Activated T-helper 1 cell treated with anti-CD3 and anti-CD28 coated beads, Interleukin-12 subunit alpha, Interleukin-12 subunit beta, Interleukin-2, Interleukin-4 antibody, amounts not matched to agents 30 ng/mL and 10 ng/mL and 1 ng/mL, durations not matched to agents 14 hours and 24 hours and 36 hours (primary cell): ENCODE data around the gene AMIGO2. TPM values are rescaled to one million over a fixed set of nuclear protein-coding genes. Genes with fewer than 3 reads are reported as not detected.
"Not testable (repeated sequence)": the region's sequence is repeated elsewhere in the genome, so short reads cannot be mapped to it uniquely, and the experiment has no call there.

Experiments used
- DNase-seq: peaks from one replicate; pipeline ENCODE4 v3.0.0; 2021; ENCODE audit warnings: low spot score
- H3K27ac Mint-ChIP-seq: one replicate; pipeline ENCODE4 v1.8.0; 2021; ENCODE audit warnings: mild to moderate bottlenecking, mixed read lengths
- H3K27me3 Mint-ChIP-seq: one replicate; pipeline ENCODE4 v1.8.0; 2022; ENCODE audit warnings: mild to moderate bottlenecking, moderate library complexity, mixed read lengths; ENCODE audit not compliant: insufficient read depth
- H3K36me3 Mint-ChIP-seq: one replicate; pipeline ENCODE4 v1.8.0; 2021; ENCODE audit warnings: low read depth, mixed read lengths
- H3K4me1 Mint-ChIP-seq: one replicate; pipeline ENCODE4 v1.8.0; 2021; ENCODE audit warnings: low read depth, mixed read lengths
- H3K4me3 Mint-ChIP-seq: one replicate; pipeline ENCODE4 v1.8.0; 2021; ENCODE audit warnings: mild to moderate bottlenecking, moderate library complexity, mixed read lengths
- H3K9me3 Mint-ChIP-seq: one replicate; pipeline ENCODE4 v1.8.0; 2021; ENCODE audit warnings: mixed read lengths
- intact Hi-C: fragments of 100-400 bp; cut with micrococcal nuclease; formaldehyde crosslinking; loops from one replicate; pipeline ENCODE4 v1.15.1; 2024
- total RNA-seq: library from RNA; stranded (reverse); gene quantifications from 2 replicates; pipeline ENCODE4 v1.2.3, GENCODE V29; 2022

AMIGO2 gene
- total RNA-seq, 1 donor from 2014 or later: 11.6 TPM

- intact Hi-C loops, H3K4me3 Mint-ChIP-seq, H3K27ac Mint-ChIP-seq, H3K36me3 Mint-ChIP-seq, DNase-seq, H3K27me3 Mint-ChIP-seq, H3K4me1 Mint-ChIP-seq: not testable (repeated sequence)
- peaks cover 23% of the 10 kb centered on the region for H3K9me3 Mint-ChIP-seq
These were observed 21.1 kb downstream of the AMIGO2 start for GRCh38 chr12:47058640-47059039.

- H3K27me3 Mint-ChIP-seq, H3K4me3 Mint-ChIP-seq, H3K36me3 Mint-ChIP-seq, H3K27ac Mint-ChIP-seq, DNase-seq, H3K4me1 Mint-ChIP-seq, intact Hi-C loops: not testable (repeated sequence)
- peaks cover 25% of the 10 kb centered on the region for H3K9me3 Mint-ChIP-seq
These were observed 22.8 kb downstream of the AMIGO2 start for GRCh38 chr12:47056944-47057343.

- peaks cover 33% of the 10 kb centered on the region for H3K9me3 Mint-ChIP-seq
- H3K27ac Mint-ChIP-seq, DNase-seq, H3K4me3 Mint-ChIP-seq, H3K27me3 Mint-ChIP-seq, H3K36me3 Mint-ChIP-seq, intact Hi-C loops, H3K4me1 Mint-ChIP-seq: not testable (repeated sequence)
These were observed 23.9 kb downstream of the AMIGO2 start for GRCh38 chr12:47055856-47056255.

GRCh38 chr12:47054659-47055058 lies 25.1 kb downstream of the AMIGO2 start:
- Mint-ChIP-seq H3K4me1 (no peaks in the 10 kb centered on the region), H3K4me3 (no peak overlapping the region), H3K36me3 (no peaks in the 10 kb centered on the region), H3K27ac (no peak overlapping the region), H3K9me3 (peaks cover 28% of the 10 kb centered on the region), H3K27me3 (no peaks in the 10 kb centered on the region)
- intact Hi-C loops: no loop called here
- DNase-seq: no peak

GRCh38 chr12:47053961-47054360 lies 25.8 kb downstream of the AMIGO2 start:
- peaks cover 26% of the 10 kb centered on the region for H3K9me3 Mint-ChIP-seq
- H3K4me3 Mint-ChIP-seq: no peak overlapping the region
- H3K27ac Mint-ChIP-seq: no peak overlapping the region
- intact Hi-C loops: no loop called here
- no peaks in the 10 kb centered on the region for H3K27me3 Mint-ChIP-seq
- no peaks in the 10 kb centered on the region for H3K4me1 Mint-ChIP-seq
- no peaks in the 10 kb centered on the region for H3K36me3 Mint-ChIP-seq
- no peak for DNase-seq

- intact Hi-C loops: no loop called here
- Mint-ChIP-seq H3K9me3 (peaks cover 22% of the 10 kb centered on the region), H3K4me1 (no peaks in the 10 kb centered on the region), H3K36me3 (no peaks in the 10 kb centered on the region), H3K27me3 (no peaks in the 10 kb centered on the region), H3K27ac (no peak overlapping the region), H3K4me3 (no peak overlapping the region)
- no peak for DNase-seq
These were observed 27.5 kb downstream of the AMIGO2 start for GRCh38 chr12:47052274-47052673.

GRCh38 chr12:47051291-47051690 lies 28.5 kb downstream of the AMIGO2 start:
- H3K27me3 Mint-ChIP-seq, DNase-seq, H3K36me3 Mint-ChIP-seq, H3K4me3 Mint-ChIP-seq, intact Hi-C loops, H3K27ac Mint-ChIP-seq, H3K4me1 Mint-ChIP-seq: not testable (repeated sequence)
- H3K9me3 Mint-ChIP-seq: peaks cover 19% of the 10 kb centered on the region

GRCh38 chr12:47048541-47048940 lies 31.2 kb downstream of the AMIGO2 start:
- Mint-ChIP-seq H3K27me3 (peaks cover 6% of the 10 kb centered on the region), H3K9me3 (peaks cover 15% of the 10 kb centered on the region), H3K4me1 (no peaks in the 10 kb centered on the region), H3K36me3 (no peaks in the 10 kb centered on the region), H3K27ac (no peak overlapping the region), H3K4me3 (no peak overlapping the region)
- intact Hi-C loops: no loop called here
- no peak for DNase-seq

GRCh38 chr12:47041327-47041726 lies 38.4 kb downstream of the AMIGO2 start:
- Mint-ChIP-seq H3K27me3 (peaks cover 7% of the 10 kb centered on the region), H3K27ac (no peak overlapping the region)

GRCh38 chr12:47039756-47040155 lies 40.0 kb downstream of the AMIGO2 start:
- Mint-ChIP-seq H3K27ac (no peak overlapping the region), H3K36me3 (peaks cover 1% of the 10 kb centered on the region), H3K27me3 (peaks cover 2% of the 10 kb centered on the region), H3K9me3 (no peaks in the 10 kb centered on the region), H3K4me1 (peaks cover 6% of the 10 kb centered on the region), H3K4me3 (no peak overlapping the region)
- intact Hi-C loops: loop anchor here (10.0 kb wide), 1 partner anchor 715 kb away; the partner anchor contains the start of gene RAPGEF3
- DNase-seq: no peak

More at GRCh38 chr12:47041327-47041726, 38.4 kb downstream of the AMIGO2 start:
- Mint-ChIP-seq H3K4me1 (peaks cover 6% of the 10 kb centered on the region), H3K36me3 (peaks cover 1% of the 10 kb centered on the region), H3K9me3 (no peaks in the 10 kb centered on the region), H3K4me3 (no peak overlapping the region)
- intact Hi-C loops: no loop called here
- DNase-seq: no peak

- intact Hi-C loops: loop anchor here (10.0 kb wide), 1 partner anchor 716 kb away; the partner anchor contains the start of gene RAPGEF3
- Mint-ChIP-seq H3K27ac (no peak overlapping the region), H3K27me3 (peaks cover 2% of the 10 kb centered on the region), H3K9me3 (no peaks in the 10 kb centered on the region), H3K36me3 (peaks cover 1% of the 10 kb centered on the region), H3K4me1 (peaks cover 6% of the 10 kb centered on the region), H3K4me3 (no peak overlapping the region)
- no peak for DNase-seq
These were observed 40.7 kb downstream of the AMIGO2 start for GRCh38 chr12:47039079-47039478.

GRCh38 chr12:47038270-47038748 lies 41.5 kb downstream of the AMIGO2 start:
- H3K9me3 Mint-ChIP-seq: no peaks in the 10 kb centered on the region
- H3K27me3 Mint-ChIP-seq: peaks cover 2% of the 10 kb centered on the region
- intact Hi-C loops: loop anchor here (10.0 kb wide), 1 partner anchor 716 kb away; the partner anchor contains the start of gene RAPGEF3
- peaks cover 1% of the 10 kb centered on the region for H3K36me3 Mint-ChIP-seq
- H3K27ac Mint-ChIP-seq: peak overlapping the region; percentile 29
- DNase-seq: no peak
- H3K4me3 Mint-ChIP-seq: no peak overlapping the region
- peaks cover 14% of the 10 kb centered on the region for H3K4me1 Mint-ChIP-seq

GRCh38 chr12:47035484-47035883 lies 44.3 kb downstream of the AMIGO2 start:
- no peak for DNase-seq
- no peaks in the 10 kb centered on the region for H3K36me3 Mint-ChIP-seq
- H3K9me3 Mint-ChIP-seq: no peaks in the 10 kb centered on the region
- no peak overlapping the region for H3K4me3 Mint-ChIP-seq
- peaks cover 16% of the 10 kb centered on the region for H3K4me1 Mint-ChIP-seq
- no peaks in the 10 kb centered on the region for H3K27me3 Mint-ChIP-seq
- intact Hi-C loops: loop anchor here (10.0 kb wide), 1 partner anchor 719 kb away; the partner anchor contains the start of gene RAPGEF3
- H3K27ac Mint-ChIP-seq: no peak overlapping the region

GRCh38 chr12:47034661-47035060 lies 45.1 kb downstream of the AMIGO2 start:
- no peaks in the 10 kb centered on the region for H3K36me3 Mint-ChIP-seq
- H3K9me3 Mint-ChIP-seq: no peaks in the 10 kb centered on the region
- H3K27ac Mint-ChIP-seq: no peak overlapping the region
- H3K4me1 Mint-ChIP-seq: peaks cover 16% of the 10 kb centered on the region
- no peak overlapping the region for H3K4me3 Mint-ChIP-seq
- no peak for DNase-seq
- no peaks in the 10 kb centered on the region for H3K27me3 Mint-ChIP-seq
- intact Hi-C loops: loop anchor here (5.0 to 10.0 kb wide), 3 partner anchors 323 to 720 kb away; partner anchors contain the start of gene RAPGEF3
